ENCODE measurements around the gene PPP1R8.

The PPP1R8 gene

DNA sequence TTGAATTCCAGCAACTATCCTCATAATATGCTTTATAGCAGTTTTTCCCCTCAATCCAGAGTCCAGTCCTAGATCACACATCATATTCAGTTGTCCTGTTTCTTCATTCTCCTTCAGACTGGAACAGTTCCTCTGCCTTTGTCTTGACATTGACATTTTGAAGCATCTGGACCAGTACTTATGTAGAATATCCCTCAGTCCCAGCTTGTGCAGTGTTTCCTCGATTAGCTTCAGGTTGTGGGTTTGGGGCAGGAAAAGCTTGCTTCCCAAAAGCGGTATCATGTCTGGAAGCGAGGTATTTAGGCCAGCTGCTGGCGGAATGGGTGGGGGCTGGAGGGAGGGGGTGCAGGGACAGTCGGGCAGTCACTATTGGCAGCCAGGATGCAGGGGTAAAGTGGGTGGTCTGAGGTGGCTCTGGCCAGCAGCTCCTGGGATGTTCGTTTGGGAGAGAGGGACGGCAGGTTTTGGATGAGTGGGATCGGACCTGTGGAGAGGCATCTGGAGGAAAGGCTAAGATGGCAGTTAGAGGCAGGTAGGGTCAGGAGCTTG lies 48.3 kb downstream of the PPP1R8 start:
- Histone ChIP-seq H3K27me3 (ENCODE audit: control insufficient read depth in 5 of 5, insufficient read depth in 4 of 5, low read length in 5 of 5) (no peaks in the 10 kb centered on the region), H3K36me3 (ENCODE audit: control insufficient read depth in 5 of 5, insufficient read depth in 5 of 5, low read length in 5 of 5) (peaks cover 0 to 40% (median 17%) of the 10 kb centered on the region in 5 donors), H3K4me3 (ENCODE audit: low read depth in 1 of 5, low read length in 5 of 5) (no peak overlapping the region), H3K27ac (ENCODE audit: low read depth, low read length) (no peak overlapping the region), H3K4me1 (ENCODE audit: control insufficient read depth in 5 of 5, insufficient read depth in 5 of 5, low read length in 5 of 5) (peaks cover 0 to 45% (median 8%) of the 10 kb centered on the region in 5 donors), H3K9me3 (ENCODE audit: control insufficient read depth in 5 of 5, low read length in 5 of 5) (no peaks in the 10 kb centered on the region), H3K9ac (ENCODE audit: low read length in 5 of 5) (no peak overlapping the region)

DNA sequence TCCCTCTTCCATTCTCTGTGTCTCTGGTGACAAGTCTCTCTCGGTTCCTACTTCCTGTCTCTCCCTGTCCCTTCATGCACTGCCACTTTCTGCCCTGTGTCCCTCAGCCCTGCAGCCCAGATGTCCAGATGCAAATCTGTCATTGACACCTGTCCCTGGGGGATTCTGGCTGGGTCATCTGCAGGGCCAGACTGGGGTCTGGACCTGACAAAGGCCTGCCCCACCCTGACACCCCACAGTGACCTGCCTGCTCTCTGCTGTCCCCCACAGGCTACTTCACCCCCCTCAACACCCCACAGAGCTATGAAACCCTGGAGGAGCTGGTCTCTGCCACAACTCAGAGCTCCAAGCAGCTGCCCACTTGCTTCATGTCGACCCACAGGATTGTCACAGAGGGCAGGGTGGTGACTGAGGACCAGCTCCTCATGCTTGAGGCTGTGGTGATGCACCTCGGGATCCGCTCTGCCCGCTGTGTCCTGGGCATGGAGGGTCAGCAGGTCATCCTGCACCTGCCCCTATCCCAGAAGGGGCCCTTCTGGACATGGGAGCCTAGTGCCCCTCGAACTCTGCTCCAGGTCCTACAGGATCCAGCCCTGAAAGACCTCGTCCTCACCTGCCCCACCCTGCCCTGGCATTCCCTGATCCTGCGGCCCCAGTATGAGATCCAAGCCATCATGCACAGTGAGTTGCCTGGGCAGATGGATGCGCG lies 48.9 kb downstream of the PPP1R8 start:
- Histone ChIP-seq H3K36me3 (ENCODE audit: control insufficient read depth in 5 of 5, insufficient read depth in 5 of 5, low read length in 5 of 5) (peaks cover 0 to 46% (median 23%) of the 10 kb centered on the region in 5 donors), H3K27me3 (ENCODE audit: control insufficient read depth in 5 of 5, insufficient read depth in 4 of 5, low read length in 5 of 5) (no peaks in the 10 kb centered on the region), H3K27ac (ENCODE audit: low read depth, low read length) (no peak overlapping the region), H3K4me1 (ENCODE audit: control insufficient read depth in 5 of 5, insufficient read depth in 5 of 5, low read length in 5 of 5) (peaks cover 0 to 51% (median 12%) of the 10 kb centered on the region in 5 donors), H3K9me3 (ENCODE audit: control insufficient read depth in 5 of 5, low read length in 5 of 5) (no peaks in the 10 kb centered on the region), H3K9ac (ENCODE audit: low read length in 5 of 5) (peak overlapping the region in 1 of 5 donors; percentile 22), H3K4me3 (ENCODE audit: low read depth in 1 of 5, low read length in 5 of 5) (no peak overlapping the region)

DNA sequence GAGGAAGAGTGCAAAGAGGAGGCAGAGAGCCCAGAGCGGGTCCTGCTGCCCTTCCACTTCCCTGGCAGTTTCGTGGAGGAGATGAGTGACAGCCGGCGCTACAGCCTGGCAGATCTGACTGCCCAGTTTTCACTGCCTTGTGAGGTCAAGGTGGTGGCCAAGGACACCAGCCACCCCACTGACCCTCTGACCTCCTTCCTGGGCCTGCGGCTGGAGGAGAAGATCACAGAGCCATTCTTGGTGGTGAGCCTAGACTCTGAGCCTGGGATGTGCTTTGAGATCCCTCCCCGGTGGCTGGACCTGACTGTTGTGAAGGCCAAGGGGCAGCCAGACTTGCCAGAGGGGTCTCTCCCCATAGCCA lies 51.9 kb downstream of the PPP1R8 start:
- Histone ChIP-seq H3K36me3 (ENCODE audit: control insufficient read depth in 5 of 5, insufficient read depth in 5 of 5, low read length in 5 of 5) (peaks cover 4 to 61% (median 31%) of the 10 kb centered on the region in 5 donors), H3K4me3 (ENCODE audit: low read depth in 1 of 5, low read length in 5 of 5) (no peak overlapping the region), H3K27ac (ENCODE audit: low read depth, low read length) (no peak overlapping the region), H3K4me1 (ENCODE audit: control insufficient read depth in 5 of 5, insufficient read depth in 5 of 5, low read length in 5 of 5) (peaks cover 0 to 63% (median 9%) of the 10 kb centered on the region in 5 donors), H3K9ac (ENCODE audit: low read length in 5 of 5) (no peak overlapping the region), H3K27me3 (ENCODE audit: control insufficient read depth in 5 of 5, insufficient read depth in 4 of 5, low read length in 5 of 5) (no peaks in the 10 kb centered on the region), H3K9me3 (ENCODE audit: control insufficient read depth in 5 of 5, low read length in 5 of 5) (no peaks in the 10 kb centered on the region)

DNA sequence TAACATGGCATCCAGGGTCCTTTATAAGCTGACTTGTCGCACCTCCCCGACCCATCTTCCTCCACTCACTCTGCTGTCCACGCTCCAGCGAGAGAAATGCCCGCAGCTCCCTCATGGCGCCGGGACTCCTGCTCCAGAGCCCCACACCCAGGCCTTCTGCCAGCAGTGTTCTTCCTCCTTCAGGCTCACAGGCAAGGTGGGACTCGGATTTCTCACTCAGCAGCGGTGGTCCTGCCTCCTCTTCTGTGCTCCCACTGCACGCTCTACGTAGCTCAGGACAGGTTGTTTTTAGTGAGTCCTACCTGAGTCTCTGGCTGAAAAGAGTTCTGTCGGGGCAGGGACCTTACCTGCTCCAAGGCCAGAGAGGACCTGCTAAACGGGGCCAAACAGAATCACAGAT lies 53.0 kb downstream of the PPP1R8 start:
- H3K9ac ChIP-seq (ENCODE audit: low read length in 5 of 5): no peak overlapping the region

DNA sequence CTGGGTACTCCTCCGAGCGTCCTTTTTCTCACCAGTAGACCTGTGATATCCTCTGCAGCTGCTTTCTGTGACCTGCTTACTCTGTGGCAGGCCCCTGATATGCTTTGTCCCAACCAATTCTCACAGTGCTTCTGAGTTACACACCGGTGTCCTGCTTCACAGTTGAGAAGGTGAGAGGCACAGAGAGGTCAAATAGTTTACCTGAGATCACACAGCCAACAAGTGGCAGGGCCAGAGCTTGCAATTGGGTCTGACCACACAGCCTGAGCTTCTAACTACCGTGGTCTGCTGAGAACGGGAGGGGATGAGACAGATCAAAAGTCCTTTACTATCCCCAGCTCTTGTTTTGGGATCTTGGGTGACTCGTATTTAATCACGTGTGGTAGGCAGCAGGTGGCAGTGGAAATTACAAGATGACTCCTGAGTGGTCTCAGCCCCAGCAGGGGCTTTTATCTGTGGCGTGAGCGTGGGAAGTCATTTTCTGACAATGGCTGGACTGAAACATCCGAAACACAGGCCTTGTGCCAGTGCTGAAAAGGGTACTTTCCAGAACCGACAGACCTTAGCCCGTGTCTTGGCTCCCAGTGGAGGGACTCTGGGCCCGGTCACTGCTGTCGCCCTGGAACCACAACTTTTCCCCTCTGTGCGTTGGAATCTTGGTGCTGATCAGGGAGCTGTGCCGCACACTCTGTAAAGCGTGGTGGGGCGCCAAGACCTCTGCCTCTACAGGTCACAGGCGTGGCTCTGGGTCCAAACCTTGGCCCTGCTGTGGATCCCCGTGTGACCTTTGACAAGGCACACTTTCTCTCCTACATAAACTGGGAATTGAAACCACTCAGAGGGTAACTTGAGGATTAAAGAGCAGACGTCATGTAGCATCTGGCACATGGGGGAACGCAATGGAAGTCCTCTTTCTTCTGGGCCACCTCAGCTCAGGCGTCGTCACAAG lies 53.7 kb downstream of the PPP1R8 start:
- Histone ChIP-seq H3K4me3 (ENCODE audit: low read depth in 1 of 5, low read length in 5 of 5) (no peak overlapping the region), H3K9me3 (ENCODE audit: control insufficient read depth in 5 of 5, low read length in 5 of 5) (no peaks in the 10 kb centered on the region), H3K9ac (ENCODE audit: low read length in 5 of 5) (peak overlapping the region in 3 of 5 donors; percentile 1 to 26 (median 17)), H3K4me1 (ENCODE audit: control insufficient read depth in 5 of 5, insufficient read depth in 5 of 5, low read length in 5 of 5) (peaks cover 0 to 57% (median 10%) of the 10 kb centered on the region in 5 donors), H3K27ac (ENCODE audit: low read depth, low read length) (peak overlapping the region; percentile 37), H3K27me3 (ENCODE audit: control insufficient read depth in 5 of 5, insufficient read depth in 4 of 5, low read length in 5 of 5) (no peaks in the 10 kb centered on the region), H3K36me3 (ENCODE audit: control insufficient read depth in 5 of 5, insufficient read depth in 5 of 5, low read length in 5 of 5) (peaks cover 4 to 66% (median 34%) of the 10 kb centered on the region in 5 donors)

More for the DNA sequence above, 53.0 kb downstream of the PPP1R8 start:
- no peak overlapping the region for H3K4me3 ChIP-seq (ENCODE audit: low read depth in 1 of 5, low read length in 5 of 5)
- H3K27me3 ChIP-seq (ENCODE audit: control insufficient read depth in 5 of 5, insufficient read depth in 4 of 5, low read length in 5 of 5): no peaks in the 10 kb centered on the region
- peaks cover 0 to 63% (median 10%) of the 10 kb centered on the region in 5 donors for H3K4me1 ChIP-seq (ENCODE audit: control insufficient read depth in 5 of 5, insufficient read depth in 5 of 5, low read length in 5 of 5)
- H3K27ac ChIP-seq (ENCODE audit: low read depth, low read length): no peak overlapping the region
- peaks cover 4 to 62% (median 33%) of the 10 kb centered on the region in 5 donors for H3K36me3 ChIP-seq (ENCODE audit: control insufficient read depth in 5 of 5, insufficient read depth in 5 of 5, low read length in 5 of 5)
- H3K9me3 ChIP-seq (ENCODE audit: control insufficient read depth in 5 of 5, low read length in 5 of 5): no peaks in the 10 kb centered on the region

DNA sequence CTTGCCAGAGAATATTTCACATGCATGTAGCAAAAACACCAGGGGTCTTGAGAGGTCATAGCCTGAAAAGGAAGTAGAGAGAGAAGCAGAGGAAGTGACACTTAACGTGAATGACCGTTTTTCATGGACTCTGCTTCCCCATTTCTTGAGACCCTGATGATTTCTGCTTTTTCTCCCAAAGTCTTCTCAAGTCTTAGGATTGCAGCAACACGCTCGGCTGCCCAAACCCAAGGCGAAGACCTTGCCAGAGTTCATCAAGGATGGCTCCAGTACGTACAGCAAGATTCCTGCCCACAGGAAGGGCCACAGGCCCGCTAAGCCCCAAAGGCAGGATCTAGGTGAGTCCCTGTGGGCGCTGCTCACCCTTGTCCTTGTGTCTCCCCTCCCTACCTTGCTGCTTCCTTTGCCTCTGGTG lies 54.5 kb downstream of the PPP1R8 start:
- peak overlapping the region in 2 of 5 donors; percentile 23 to 33 for H3K9ac ChIP-seq (ENCODE audit: low read length in 5 of 5)
- H3K9me3 ChIP-seq (ENCODE audit: control insufficient read depth in 5 of 5, low read length in 5 of 5): no peaks in the 10 kb centered on the region
- peaks cover 4 to 64% (median 39%) of the 10 kb centered on the region in 5 donors for H3K36me3 ChIP-seq (ENCODE audit: control insufficient read depth in 5 of 5, insufficient read depth in 5 of 5, low read length in 5 of 5)
- peaks cover 1 to 61% (median 13%) of the 10 kb centered on the region in 5 donors for H3K4me1 ChIP-seq (ENCODE audit: control insufficient read depth in 5 of 5, insufficient read depth in 5 of 5, low read length in 5 of 5)
- H3K4me3 ChIP-seq (ENCODE audit: low read depth in 1 of 5, low read length in 5 of 5): peak overlapping the region in 2 of 5 donors; percentile 22 to 30
- H3K27ac ChIP-seq (ENCODE audit: low read depth, low read length): peak overlapping the region; percentile 37
- no peaks in the 10 kb centered on the region for H3K27me3 ChIP-seq (ENCODE audit: control insufficient read depth in 5 of 5, insufficient read depth in 4 of 5, low read length in 5 of 5)

DNA sequence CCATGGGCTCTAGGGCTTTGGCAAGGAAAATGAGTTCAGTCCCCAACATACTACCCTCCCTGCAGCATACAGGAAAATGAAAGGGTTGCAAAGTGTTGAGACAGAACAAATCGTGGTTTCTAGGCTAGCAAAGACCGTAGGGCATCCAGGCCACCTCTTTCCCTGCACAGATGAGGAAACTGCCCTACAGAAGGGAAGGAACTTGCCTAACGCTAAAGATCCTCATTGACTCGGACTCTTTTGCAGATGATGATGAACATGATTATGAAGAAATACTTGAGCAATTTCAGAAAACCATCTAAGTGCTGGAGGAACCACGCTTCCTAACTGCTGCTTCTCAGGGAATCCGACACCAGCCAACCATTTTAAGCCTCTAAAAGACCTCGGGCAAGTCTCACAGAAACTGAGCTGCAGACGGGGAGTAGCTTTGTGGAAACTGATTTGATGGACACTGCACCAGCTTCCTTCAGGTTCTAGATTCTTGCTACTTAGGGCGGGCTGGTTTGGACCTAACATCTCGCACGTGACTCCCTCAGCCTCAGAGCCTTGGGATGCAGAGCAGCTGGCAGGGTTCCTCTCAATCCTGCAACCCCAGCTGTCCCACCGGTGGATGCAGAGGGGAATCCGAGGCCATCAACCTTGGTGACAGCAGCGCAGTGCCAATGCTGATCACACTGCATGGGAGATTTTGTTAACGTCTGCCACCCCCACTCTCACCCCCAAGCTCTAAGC lies 55.2 kb downstream of the PPP1R8 start:
- peak overlapping the region in 2 of 5 donors; percentile 22 to 30 for H3K4me3 ChIP-seq (ENCODE audit: low read depth in 1 of 5, low read length in 5 of 5)
- H3K4me1 ChIP-seq (ENCODE audit: control insufficient read depth in 5 of 5, insufficient read depth in 5 of 5, low read length in 5 of 5): peaks cover 1 to 66% (median 14%) of the 10 kb centered on the region in 5 donors
- no peaks in the 10 kb centered on the region for H3K9me3 ChIP-seq (ENCODE audit: control insufficient read depth in 5 of 5, low read length in 5 of 5)
- H3K27me3 ChIP-seq (ENCODE audit: control insufficient read depth in 5 of 5, insufficient read depth in 4 of 5, low read length in 5 of 5): no peaks in the 10 kb centered on the region
- no peak overlapping the region for H3K27ac ChIP-seq (ENCODE audit: low read depth, low read length)
- peak overlapping the region in 1 of 5 donors; percentile 33 for H3K9ac ChIP-seq (ENCODE audit: low read length in 5 of 5)
- H3K36me3 ChIP-seq (ENCODE audit: control insufficient read depth in 5 of 5, insufficient read depth in 5 of 5, low read length in 5 of 5): peaks cover 4 to 64% (median 44%) of the 10 kb centered on the region in 5 donors

DNA sequence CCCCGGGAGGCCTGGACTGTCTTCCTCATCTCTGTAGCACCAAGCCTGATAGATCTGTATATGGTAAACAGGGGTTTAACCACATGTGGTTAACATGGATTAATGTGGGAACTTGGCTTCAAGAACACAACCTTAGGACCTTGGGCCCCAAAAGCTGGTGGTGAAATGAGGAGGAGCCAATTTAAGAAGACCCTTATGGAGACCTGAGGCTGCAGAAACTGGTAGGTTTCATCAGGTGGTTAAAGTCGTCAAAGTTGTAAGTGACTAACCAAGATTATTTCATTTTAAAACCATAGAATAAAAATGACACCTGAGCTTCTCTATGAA lies 55.7 kb downstream of the PPP1R8 start:
- no peak overlapping the region for H3K4me3 ChIP-seq (ENCODE audit: low read depth in 1 of 5, low read length in 5 of 5)
- H3K4me1 ChIP-seq (ENCODE audit: control insufficient read depth in 5 of 5, insufficient read depth in 5 of 5, low read length in 5 of 5): peaks cover 1 to 66% (median 14%) of the 10 kb centered on the region in 5 donors
- no peak overlapping the region for H3K27ac ChIP-seq (ENCODE audit: low read depth, low read length)
- H3K9ac ChIP-seq (ENCODE audit: low read length in 5 of 5): peak overlapping the region in 1 of 5 donors; percentile 18
- peaks cover 4 to 68% (median 48%) of the 10 kb centered on the region in 5 donors for H3K36me3 ChIP-seq (ENCODE audit: control insufficient read depth in 5 of 5, insufficient read depth in 5 of 5, low read length in 5 of 5)
- no peaks in the 10 kb centered on the region for H3K27me3 ChIP-seq (ENCODE audit: control insufficient read depth in 5 of 5, insufficient read depth in 4 of 5, low read length in 5 of 5)
- H3K9me3 ChIP-seq (ENCODE audit: control insufficient read depth in 5 of 5, low read length in 5 of 5): no peaks in the 10 kb centered on the region

DNA sequence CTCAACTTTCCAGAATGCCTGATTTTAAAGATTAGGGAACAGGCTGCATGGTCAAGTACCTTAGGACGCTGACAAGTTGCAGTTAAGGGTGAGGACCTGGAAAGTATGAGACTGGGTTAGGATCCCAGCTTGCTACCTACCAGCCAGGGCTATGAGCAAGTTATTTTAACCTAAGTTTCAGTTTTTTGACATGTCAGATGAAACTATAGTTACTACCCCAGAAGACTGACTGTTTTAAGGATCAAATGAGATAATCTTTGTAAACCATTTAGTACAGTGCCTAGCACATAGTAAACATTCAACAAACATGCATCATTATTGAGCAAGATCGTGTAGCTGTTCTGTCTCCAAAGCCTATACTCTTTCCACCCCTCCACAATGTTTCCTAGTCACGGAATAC lies 56.2 kb downstream of the PPP1R8 start:
- peak overlapping the region in 1 of 5 donors; percentile 1 for H3K4me3 ChIP-seq (ENCODE audit: low read depth in 1 of 5, low read length in 5 of 5)
- H3K36me3 ChIP-seq (ENCODE audit: control insufficient read depth in 5 of 5, insufficient read depth in 5 of 5, low read length in 5 of 5): peaks cover 5 to 72% (median 52%) of the 10 kb centered on the region in 5 donors
- H3K27ac ChIP-seq (ENCODE audit: low read depth, low read length): no peak overlapping the region
- H3K9ac ChIP-seq (ENCODE audit: low read length in 5 of 5): no peak overlapping the region
- peaks cover 1 to 66% (median 14%) of the 10 kb centered on the region in 5 donors for H3K4me1 ChIP-seq (ENCODE audit: control insufficient read depth in 5 of 5, insufficient read depth in 5 of 5, low read length in 5 of 5)
- no peaks in the 10 kb centered on the region for H3K27me3 ChIP-seq (ENCODE audit: control insufficient read depth in 5 of 5, insufficient read depth in 4 of 5, low read length in 5 of 5)
- no peaks in the 10 kb centered on the region for H3K9me3 ChIP-seq (ENCODE audit: control insufficient read depth in 5 of 5, low read length in 5 of 5)

All from subcutaneous abdominal adipose tissue (tissue), 5 donors.